PFSK-1 (cell line): Measurements from ENCODE around the gene THOC5.

ENCODE experiments used
- FOXP2 ChIP-seq: optimal IDR thresholded peaks from 2 replicates; pipeline ENCODE3; 2011; ENCODE audit warnings: borderline replicate concordance, control low read depth, inconsistent platforms; ENCODE audit not compliant: insufficient read depth; ENCODE audit errors: extremely low read length, extremely low read depth
- POLR2AphosphoS5 ChIP-seq: IDR thresholded peaks from 2 replicates; pipeline ENCODE4 v1.6.1; 2012; ENCODE audit warnings: low read depth, mild to moderate bottlenecking, control low read depth, low read length, moderate library complexity
- SIN3A ChIP-seq: IDR thresholded peaks from 2 replicates; pipeline ENCODE4 v1.6.1; 2012; ENCODE audit warnings: mild to moderate bottlenecking, low read length, moderate library complexity, borderline replicate concordance; ENCODE audit not compliant: insufficient read depth
- TAF1 ChIP-seq: IDR thresholded peaks from 2 replicates; pipeline ENCODE4 v1.6.1; 2012; ENCODE audit warnings: low read length, control low read depth, borderline replicate concordance; ENCODE audit not compliant: insufficient read depth
- TF ChIP-seq, protein P1 (sequence below), 2 experiments: IDR thresholded peaks; 2 replicates each; pipeline versions ENCODE4 v1.6.1 to v1.8.0; 2011 to 2012; ENCODE audit warnings: low read depth in 2 of 2, low read length in 2 of 2, control low read depth in 1 of 2, inconsistent platforms in 1 of 2, mild to moderate bottlenecking in 1 of 2, moderate library complexity in 1 of 2; ENCODE audit not compliant: insufficient read depth in 1 of 2

Gene THOC5

DNA sequence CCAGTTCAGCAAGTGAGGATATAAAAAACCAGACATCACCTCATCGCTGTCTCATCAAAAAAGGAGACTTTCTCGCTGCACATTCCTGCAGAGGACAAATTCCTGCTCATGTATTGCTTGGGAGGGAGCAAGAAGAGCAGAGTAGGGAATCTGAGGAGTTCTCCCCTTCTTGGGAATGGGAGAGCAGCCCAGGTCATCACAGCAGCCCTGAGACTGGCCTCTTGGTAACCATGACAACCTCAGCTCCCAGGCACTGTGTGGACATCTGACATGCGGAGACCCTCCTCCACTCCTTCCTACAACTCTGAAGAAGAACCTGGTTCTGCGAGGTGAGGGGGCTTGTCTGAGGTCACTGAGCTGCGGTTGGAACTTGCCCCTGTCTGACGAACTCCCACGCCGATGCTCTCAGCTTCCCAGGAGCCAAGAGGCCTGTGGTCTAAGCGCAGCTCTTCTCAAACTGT lies 97.3 kb downstream of the THOC5 start:
- TF ChIP-seq POLR2AphosphoS5 (no peak), TAF1 (no peak), SIN3A (no peak), FOXP2 (no peak)
- TF ChIP-seq, protein P1, sequence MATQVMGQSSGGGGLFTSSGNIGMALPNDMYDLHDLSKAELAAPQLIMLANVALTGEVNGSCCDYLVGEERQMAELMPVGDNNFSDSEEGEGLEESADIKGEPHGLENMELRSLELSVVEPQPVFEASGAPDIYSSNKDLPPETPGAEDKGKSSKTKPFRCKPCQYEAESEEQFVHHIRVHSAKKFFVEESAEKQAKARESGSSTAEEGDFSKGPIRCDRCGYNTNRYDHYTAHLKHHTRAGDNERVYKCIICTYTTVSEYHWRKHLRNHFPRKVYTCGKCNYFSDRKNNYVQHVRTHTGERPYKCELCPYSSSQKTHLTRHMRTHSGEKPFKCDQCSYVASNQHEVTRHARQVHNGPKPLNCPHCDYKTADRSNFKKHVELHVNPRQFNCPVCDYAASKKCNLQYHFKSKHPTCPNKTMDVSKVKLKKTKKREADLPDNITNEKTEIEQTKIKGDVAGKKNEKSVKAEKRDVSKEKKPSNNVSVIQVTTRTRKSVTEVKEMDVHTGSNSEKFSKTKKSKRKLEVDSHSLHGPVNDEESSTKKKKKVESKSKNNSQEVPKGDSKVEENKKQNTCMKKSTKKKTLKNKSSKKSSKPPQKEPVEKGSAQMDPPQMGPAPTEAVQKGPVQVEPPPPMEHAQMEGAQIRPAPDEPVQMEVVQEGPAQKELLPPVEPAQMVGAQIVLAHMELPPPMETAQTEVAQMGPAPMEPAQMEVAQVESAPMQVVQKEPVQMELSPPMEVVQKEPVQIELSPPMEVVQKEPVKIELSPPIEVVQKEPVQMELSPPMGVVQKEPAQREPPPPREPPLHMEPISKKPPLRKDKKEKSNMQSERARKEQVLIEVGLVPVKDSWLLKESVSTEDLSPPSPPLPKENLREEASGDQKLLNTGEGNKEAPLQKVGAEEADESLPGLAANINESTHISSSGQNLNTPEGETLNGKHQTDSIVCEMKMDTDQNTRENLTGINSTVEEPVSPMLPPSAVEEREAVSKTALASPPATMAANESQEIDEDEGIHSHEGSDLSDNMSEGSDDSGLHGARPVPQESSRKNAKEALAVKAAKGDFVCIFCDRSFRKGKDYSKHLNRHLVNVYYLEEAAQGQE (IDR thresholded peaks at IDR 0.05; ENCODE audit: insufficient read depth in 1 of 2, low read depth in 2 of 2, low read length in 2 of 2), result no peak
